SK-N-SH (cell line): Measurements from ENCODE around the gene TRMT44. TPM values are rescaled to one million over a fixed set of nuclear protein-coding genes. Genes with fewer than 3 reads are reported as not detected.

Experiments
- CTCF ChIA-PET: fragments of 300-600, 350-600 bp; formaldehyde crosslinking; extraction: SDS; loops from one replicate; lab custom pipeline; 2021; lab: Yijun Ruan, JAX
- POLR2A ChIA-PET: fragments of 350-600 bp; sonication (Branson Sonifier 250); formaldehyde crosslinking; extraction: SDS; loops from one replicate; lab custom pipeline; 2020; ENCODE audit warnings: antibody characterized with exemption, inconsistent platforms; lab: Yijun Ruan, JAX
- DNase-seq: peaks from one replicate; pipeline ENCODE4 v3.0.0; 2012
- H2AFZ ChIP-seq: fragments of 200-600 bp; sonication (generic); 2 replicates; pipeline ENCODE4 v1.8.1; 2016; ENCODE audit warnings: antibody characterized with exemption, mild to moderate bottlenecking, low read depth
- H3F3A ChIP-seq: fragments of 200-600 bp; sonication (generic); replicated peaks from 2 replicates; pipeline ENCODE3; 2016; ENCODE audit warnings: antibody characterized with exemption, mild to moderate bottlenecking; ENCODE audit not compliant: insufficient read depth
- H3K27ac ChIP-seq, 2 experiments: fragments of 200-500 bp in 1 of 2; fragments of 200-600 bp in 1 of 2; sonication (Bioruptor generic) in 1 of 2; sonication (generic), shearing (Covaris generic) in 1 of 2; 2 replicates each; pipeline versions ENCODE4 v1.5.1 to v1.6.1; 2014 to 2016; ENCODE audit warnings: low read depth in 2 of 2, inconsistent platforms in 1 of 2, low read length in 1 of 2, mild to moderate bottlenecking in 1 of 2, mixed read lengths in 1 of 2
- H3K27me3 ChIP-seq: fragments of 200-600 bp; sonication (generic), shearing (Covaris generic); 2 replicates; pipeline ENCODE4 v1.6.1; 2016; ENCODE audit warnings: mixed run types; ENCODE audit not compliant: insufficient read depth
- H3K36me3 ChIP-seq, 2 experiments: fragments of 200-500 bp in 1 of 2; fragments of 200-600 bp in 1 of 2; sonication (Bioruptor generic) in 1 of 2; sonication (generic) in 1 of 2; replicated peaks in 1 of 2; 2 replicates each; pipeline versions ENCODE3 to v1.5.1; 2014 to 2016; ENCODE audit warnings: low read length in 1 of 2, mild to moderate bottlenecking in 1 of 2; ENCODE audit not compliant: insufficient read depth in 2 of 2, control insufficient read depth in 1 of 2
- H3K4me1 ChIP-seq, 2 experiments: fragments of 200-500 bp in 1 of 2; fragments of 200-600 bp in 1 of 2; sonication (Bioruptor generic) in 1 of 2; sonication (generic), shearing (Covaris generic) in 1 of 2; 2 replicates each; pipeline versions ENCODE4 v1.5.1 to v1.6.1; 2014 to 2016; ENCODE audit warnings: low read depth in 1 of 2, low read length in 1 of 2, mixed run types in 1 of 2; ENCODE audit not compliant: insufficient read depth in 2 of 2, control insufficient read depth in 1 of 2
- H3K4me2 ChIP-seq: fragments of 200-600 bp; sonication (generic), shearing (Covaris generic); 2 replicates; pipeline ENCODE4 v1.6.1; 2017; ENCODE audit warnings: mixed run types
- H3K4me3 ChIP-seq, 2 experiments: fragments of 200-500 bp in 1 of 2; fragments of 200-600 bp in 1 of 2; sonication (Bioruptor generic) in 1 of 2; sonication (generic), shearing (Covaris generic) in 1 of 2; 2 replicates each; pipeline versions ENCODE4 v1.5.1 to v1.8.1; 2014 to 2016; ENCODE audit warnings: low read depth in 2 of 2, inconsistent platforms in 1 of 2, low read length in 1 of 2, mild to moderate bottlenecking in 1 of 2, mixed read lengths in 1 of 2, moderate library complexity in 1 of 2
- H3K79me2 ChIP-seq: fragments of 200-600 bp; sonication (generic); 2 replicates; pipeline ENCODE4 v1.8.1; 2017; ENCODE audit warnings: mild to moderate bottlenecking; ENCODE audit not compliant: insufficient read depth
- H3K9ac ChIP-seq: fragments of 200-600 bp; sonication (generic); 2 replicates; pipeline ENCODE4 v1.6.1; 2017; ENCODE audit warnings: mixed run types
- H3K9me2 ChIP-seq: fragments of 200-600 bp; sonication (generic); 2 replicates; pipeline ENCODE4 v1.6.1; 2017; ENCODE audit warnings: mixed run types
- H3K9me3 ChIP-seq: fragments of 200-600 bp; sonication (generic); 2 replicates; pipeline ENCODE4 v1.6.1; 2017; ENCODE audit warnings: mixed run types, mild to moderate bottlenecking, moderate library complexity
- H4K20me1 ChIP-seq: fragments of 200-600 bp; sonication (generic); 2 replicates; pipeline ENCODE4 v1.6.1; 2017; ENCODE audit warnings: mild to moderate bottlenecking, mixed run types; ENCODE audit not compliant: insufficient read depth
- CHD2 ChIP-seq: fragments of 150-350 bp; IDR thresholded peaks from 2 replicates; pipeline ENCODE4 v1.6.1; 2018; ENCODE audit warnings: low read length; ENCODE audit not compliant: partially characterized antibody
- ELF1 ChIP-seq: IDR thresholded peaks from 2 replicates; pipeline ENCODE4 v1.4.0; 2012
- EZH2phosphoT487 ChIP-seq: fragments of 200-600 bp; sonication (generic); IDR thresholded peaks from 2 replicates; pipeline ENCODE4 v1.6.1; 2017; ENCODE audit warnings: low read depth, mixed run types, mild to moderate bottlenecking, antibody characterized with exemption, moderate library complexity, borderline replicate concordance
- FOSL2 ChIP-seq: IDR thresholded peaks from 2 replicates; pipeline ENCODE4 v1.4.0; 2012; ENCODE audit warnings: low read depth, mild to moderate bottlenecking, moderate library complexity, borderline replicate concordance
- FOXJ3 ChIP-seq: sonication (generic); formaldehyde crosslinking; IDR thresholded peaks from 2 replicates; pipeline ENCODE4 v1.5.1; 2020; ENCODE audit warnings: mild to moderate bottlenecking, missing genetic modification reagents
- FOXM1 ChIP-seq: IDR thresholded peaks from 2 replicates; pipeline ENCODE4 v1.4.0; 2012; ENCODE audit warnings: low read depth, mild to moderate bottlenecking
- GABPA ChIP-seq: IDR thresholded peaks from 2 replicates; pipeline ENCODE4 v1.4.0; 2012; ENCODE audit warnings: low read depth, mild to moderate bottlenecking
- GATA2 ChIP-seq: sonication (generic); formaldehyde crosslinking; IDR thresholded peaks from 2 replicates; pipeline ENCODE4 v1.5.0; 2020; ENCODE audit warnings: mild to moderate bottlenecking, missing genetic modification reagents
- IRF3 ChIP-seq: fragments of 150-350 bp; IDR thresholded peaks from 2 replicates; pipeline ENCODE4 v1.6.1; 2016; ENCODE audit warnings: mild to moderate bottlenecking, low read depth, low read length
- JUND ChIP-seq: IDR thresholded peaks from 2 replicates; pipeline ENCODE4 v1.4.0; 2012
- MAX ChIP-seq: IDR thresholded peaks from 2 replicates; pipeline ENCODE4 v1.4.0; 2012; ENCODE audit warnings: low read depth
- MEF2A ChIP-seq: IDR thresholded peaks from 2 replicates; pipeline ENCODE4 v1.4.0; 2012; ENCODE audit warnings: low read depth, borderline replicate concordance
- NFIC ChIP-seq: IDR thresholded peaks from 2 replicates; pipeline ENCODE4 v1.4.0; 2012; ENCODE audit warnings: borderline replicate concordance
- NRF1 ChIP-seq: IDR thresholded peaks from 2 replicates; pipeline ENCODE4 v1.6.1; 2012; ENCODE audit warnings: low read depth, mild to moderate bottlenecking, low read length
- PBX3 ChIP-seq: IDR thresholded peaks from 2 replicates; pipeline ENCODE4; 2012
- POLR2AphosphoS5 ChIP-seq: IDR thresholded peaks from 2 replicates; pipeline ENCODE4 v1.6.1; 2012; ENCODE audit warnings: low read depth, low read length
- RAD21 ChIP-seq: IDR thresholded peaks from 2 replicates; pipeline ENCODE4 v1.6.1; 2012; ENCODE audit warnings: mild to moderate bottlenecking, low read length
- REST ChIP-seq: IDR thresholded peaks from 2 replicates; pipeline ENCODE4 v1.6.1; 2012; ENCODE audit warnings: mild to moderate bottlenecking, low read depth, low read length, moderate library complexity
- RFX5 ChIP-seq: IDR thresholded peaks from 2 replicates; pipeline ENCODE4 v1.6.1; 2012; ENCODE audit warnings: mild to moderate bottlenecking, improper control_type of control experiment, low read length
- TCF12 ChIP-seq: IDR thresholded peaks from 2 replicates; pipeline ENCODE4 v1.4.0; 2012
- TEAD4 ChIP-seq: IDR thresholded peaks from 2 replicates; pipeline ENCODE4 v1.4.0; 2012; ENCODE audit warnings: mild to moderate bottlenecking, borderline replicate concordance; ENCODE audit not compliant: insufficient read depth
- USF2 ChIP-seq: fragments of 150-350 bp; IDR thresholded peaks from 2 replicates; pipeline ENCODE4 v1.6.1; 2017; ENCODE audit warnings: antibody characterized with exemption, low read length, low read depth, borderline replicate concordance
- WGBS: methylation state at CpG from one replicate; pipeline ENCODE4 v1.1.6; 2017; ENCODE audit warnings: low lambda C conversion rate; 5-methylcytosine and 5-hydroxymethylcytosine counted together
- polyA plus RNA-seq, 3 experiments: library from polyadenylated mRNA; depleted of rRNA; stranded (reverse); fragments of >200 nt; gene quantifications; 2 replicates each; pipeline ENCODE4 v1.2.3, GENCODE V29; 2012

TRMT44 gene
- polyA plus RNA-seq, 1 of the 3 experiments (the other 2 are of a cell fraction) = 6.0 TPM

GRCh38 chr4:8395504-8396296, 44.9 kb upstream of the TRMT44 start (continued):
- TF ChIP-seq TEAD4 = no peak
- no peak for TF ChIP-seq POLR2AphosphoS5
- no peak for TF ChIP-seq EZH2phosphoT487
- no peak for TF ChIP-seq RFX5
- no peak for TF ChIP-seq TCF12
- no peak for TF ChIP-seq FOXJ3
- TF ChIP-seq, all 33 proteins: peak for 0

- CTCF ChIA-PET = interaction anchor here (1.0 to 6.8 kb wide), 3 partner anchors 122 to 220 kb away, joined by 5 to 41 read pairs (median 6); no protein-coding TSS in a partner anchor
- POLR2A ChIA-PET = no interaction called here
- Histone ChIP-seq H3K36me3 (peaks cover 3 to 8% of the 10 kb centered on the region in 2 experiments), H4K20me1 (no peaks in the 10 kb centered on the region), H3K79me2 (no peaks in the 10 kb centered on the region), H3K4me2 (no peak overlapping the region), H3K9me2 (no peaks in the 10 kb centered on the region), H3K27me3 (no peaks in the 10 kb centered on the region), H3K9me3 (no peaks in the 10 kb centered on the region), H3F3A (peaks cover 12% of the 10 kb centered on the region), H3K4me1 (peaks cover 14 to 30% of the 10 kb centered on the region in 2 experiments), H3K27ac (no peak overlapping the region), H2AFZ (no peak overlapping the region), H3K9ac (no peak overlapping the region), H3K4me3 (no peak overlapping the region)
- WGBS = 95% methylated on average over 17 of the region's 27 CpGs
- no peak for TF ChIP-seq EZH2phosphoT487
- TF ChIP-seq MAX = no peak
- no peak for TF ChIP-seq REST
- no peak for TF ChIP-seq RAD21
- TF ChIP-seq NRF1 = no peak
- TF ChIP-seq IRF3 = no peak
- no peak for TF ChIP-seq FOSL2
- TF ChIP-seq ELF1 = no peak
- no peak for TF ChIP-seq USF2
- TF ChIP-seq NFIC = no peak
- TF ChIP-seq PBX3 = no peak
- TF ChIP-seq JUND = no peak
- TF ChIP-seq MEF2A = no peak
- TF ChIP-seq FOXM1 = no peak
- no peak for TF ChIP-seq CHD2
- TF ChIP-seq GABPA = no peak
- no peak for TF ChIP-seq GATA2 (CRISPR knock-in tag)
- TF ChIP-seq FOXJ3 = no peak
- no peak for TF ChIP-seq RFX5
- no peak for DNase-seq
These were observed 43.7 kb upstream of the TRMT44 start for GRCh38 chr4:8396762-8397406.
